ENCODE data around the gene NR2E3.

Gene NR2E3

GRCh38 chr15:71792521-71792920 lies 17.8 kb upstream of the NR2E3 start:
- no peak for FAIRE-seq

- FAIRE-seq: no peak
These were observed 11.7 kb upstream of the NR2E3 start for GRCh38 chr15:71798641-71799040.

GRCh38 chr15:71800190-71800589 lies 10.2 kb upstream of the NR2E3 start:
- FAIRE-seq: no peak

- FAIRE-seq: no peak
These were observed 9.3 kb upstream of the NR2E3 start for GRCh38 chr15:71800835-71801745.

GRCh38 chr15:71801935-71802655 lies 8.3 kb upstream of the NR2E3 start:
- no peak for FAIRE-seq

GRCh38 chr15:71802770-71803169 lies 7.6 kb upstream of the NR2E3 start:
- FAIRE-seq: no peak

GRCh38 chr15:71804226-71804625 lies 6.1 kb upstream of the NR2E3 start:
- FAIRE-seq: no peak

GRCh38 chr15:71804695-71805470 lies 5.5 kb upstream of the NR2E3 start:
- FAIRE-seq: no peak

- FAIRE-seq: no peak
These were observed 3.9 kb upstream of the NR2E3 start for GRCh38 chr15:71806452-71806931.

- no peak for FAIRE-seq
These were observed 3.2 kb upstream of the NR2E3 start for GRCh38 chr15:71807125-71807629.

- no peak for FAIRE-seq
These were observed 2.7 kb upstream of the NR2E3 start for GRCh38 chr15:71807691-71808091.

- no peak for FAIRE-seq
These were observed 1.9 kb upstream of the NR2E3 start for GRCh38 chr15:71808311-71809020.

GRCh38 chr15:71809346-71809745 lies 1.0 kb upstream of the NR2E3 start:
- FAIRE-seq: no peak

- FAIRE-seq: no peak
These were observed 832 bp downstream of the NR2E3 start for GRCh38 chr15:71811036-71811736.

- no peak for FAIRE-seq
These were observed 1.7 kb downstream of the NR2E3 start for GRCh38 chr15:71811752-71812735.

GRCh38 chr15:71812966-71813722 lies 2.8 kb downstream of the NR2E3 start:
- FAIRE-seq: no peak

- FAIRE-seq: no peak
These were observed 3.5 kb downstream of the NR2E3 start for GRCh38 chr15:71813723-71814470.

- FAIRE-seq: no peak
These were observed 4.9 kb downstream of the NR2E3 start for GRCh38 chr15:71815301-71815700.

GRCh38 chr15:71817351-71817750 lies 7.0 kb downstream of the NR2E3 start:
- no peak for FAIRE-seq
